ENCODE data around the gene SCOC. TPM values are rescaled to one million over a fixed set of nuclear protein-coding genes. Genes with fewer than 3 reads are reported as not detected.
"Not testable (repeated sequence)": the region's sequence is repeated elsewhere in the genome, so short reads cannot be mapped to it uniquely, and the experiment has no call there.

SCOC gene
- total RNA-seq, 2 donors from 2014 or later = 49.5 to 55.4 TPM

- DNase-seq = no peak
- intact Hi-C loops (cut with DNase I, micrococcal nuclease) = no loop called here
Measured at GRCh38 chr4:140357868-140358267, 15.6 kb upstream of the SCOC start.

DNA sequence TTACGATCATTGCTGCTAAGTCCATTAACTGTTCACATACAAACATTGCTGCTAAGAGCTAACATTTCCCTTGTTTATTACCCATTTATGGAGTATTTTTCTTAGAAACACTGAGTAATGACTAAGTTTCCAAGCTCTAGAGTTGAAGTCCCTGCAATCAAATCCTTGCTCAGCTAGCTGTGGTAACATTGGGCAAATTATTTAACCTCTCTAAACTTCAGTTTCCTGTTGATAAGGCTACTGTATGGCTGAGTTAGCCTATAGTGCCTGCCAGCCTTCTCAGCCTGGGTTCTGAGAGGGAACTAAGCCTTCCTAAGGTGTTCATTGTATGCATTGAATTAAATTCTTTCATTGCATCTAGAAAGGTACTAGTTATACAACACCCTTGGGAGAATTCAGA lies 15.2 kb upstream of the SCOC start:
- DNase-seq (no peak), ATAC-seq (no peak)
- intact Hi-C loops (cut with DNase I, micrococcal nuclease) = no loop called here

More at GRCh38 chr4:140357868-140358267, 15.6 kb upstream of the SCOC start:
- peak; percentile 63 for ATAC-seq

GRCh38 chr4:140359562-140360427 lies 13.7 kb upstream of the SCOC start:
- intact Hi-C loops (cut with DNase I, micrococcal nuclease) = loop anchor here in 1 of 2 donors (5.0 kb wide), 2 partner anchors 253 to 493 kb away; no protein-coding TSS in a partner anchor
- peak; percentile 67 for ATAC-seq

DNA sequence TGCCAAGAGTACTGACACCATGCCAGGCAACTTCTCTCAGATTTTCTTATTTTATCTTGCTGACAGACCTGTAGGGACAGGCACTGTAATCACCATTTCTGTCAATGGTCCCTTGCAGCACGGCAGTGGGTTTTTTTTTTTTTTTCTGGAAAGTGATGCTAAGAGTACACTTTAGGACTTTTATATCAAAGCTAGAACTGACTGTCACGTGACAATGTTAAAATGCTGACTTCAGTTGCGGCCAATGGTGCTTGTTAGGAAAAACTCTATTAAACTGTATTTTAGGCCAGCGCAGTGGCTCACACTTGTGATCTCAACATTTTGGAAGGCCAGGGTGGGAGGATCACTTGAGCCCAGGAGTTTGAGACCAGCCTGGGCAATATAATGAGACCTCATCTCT lies 12.3 kb upstream of the SCOC start:
- intact Hi-C loops (cut with DNase I, micrococcal nuclease) = loop anchor here in 1 of 2 donors (5.0 kb wide), 2 partner anchors 251 to 491 kb away; no protein-coding TSS in a partner anchor
- DNase-seq (no peak), ATAC-seq (no peak)

More at GRCh38 chr4:140359562-140360427, 13.7 kb upstream of the SCOC start:
- DNase-seq = peak; percentile 65 to 88

DNA sequence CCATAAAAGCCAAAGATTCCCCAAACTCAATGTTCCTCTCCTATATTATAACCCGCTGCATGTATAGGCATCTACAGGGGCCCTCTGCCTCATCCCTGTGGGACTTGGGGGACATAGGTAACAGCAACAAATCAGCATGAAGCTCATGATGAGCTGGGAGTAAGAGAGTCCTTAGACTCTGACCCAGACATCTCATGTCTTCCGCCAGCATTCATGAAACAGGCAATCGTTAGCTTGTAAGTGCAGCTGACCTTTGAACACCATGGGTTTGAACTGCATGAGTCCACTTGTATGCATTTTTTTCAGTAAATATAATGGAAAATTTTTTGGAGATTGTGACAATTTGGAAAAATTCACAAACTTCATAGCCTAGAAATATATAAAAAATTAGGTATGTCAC lies 10.4 kb upstream of the SCOC start:
- intact Hi-C loops (cut with DNase I, micrococcal nuclease) = loop anchor here in 1 of 2 donors (5.0 kb wide), 2 partner anchors 249 to 489 kb away; no protein-coding TSS in a partner anchor
- DNase-seq (peak in 1 of 2 donors; percentile 38), ATAC-seq (peak; percentile 90)

DNA sequence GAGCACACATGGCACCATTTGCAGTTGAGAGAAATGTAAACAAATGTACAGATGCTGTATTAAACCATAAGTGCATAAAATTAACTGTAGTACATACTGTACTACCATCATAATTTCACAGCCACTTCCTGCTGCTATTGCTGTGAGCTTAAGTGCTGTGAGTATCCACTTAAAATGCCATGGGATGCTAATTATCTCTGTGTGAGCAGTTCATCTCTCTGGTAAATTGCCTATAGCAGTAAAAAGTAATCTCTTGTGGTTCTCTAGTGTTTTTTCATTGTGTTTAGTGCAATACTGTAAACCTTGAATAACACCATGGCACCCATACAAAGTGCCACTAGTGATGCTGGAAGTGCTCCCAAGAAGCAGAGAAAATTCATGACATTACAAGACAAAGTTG lies 9.9 kb upstream of the SCOC start:
- DNase-seq (no peak), ATAC-seq (peak; percentile 75)
- intact Hi-C loops (cut with DNase I, micrococcal nuclease) = loop anchor here in 1 of 2 donors (5.0 kb wide), 2 partner anchors 249 to 489 kb away; no protein-coding TSS in a partner anchor

GRCh38 chr4:140367738-140368137 lies 5.7 kb upstream of the SCOC start:
- no peak for ATAC-seq
- intact Hi-C loops (cut with DNase I, micrococcal nuclease) = no loop called here

GRCh38 chr4:140368686-140369085 lies 4.8 kb upstream of the SCOC start:
- intact Hi-C loops (cut with DNase I, micrococcal nuclease) = no loop called here
- no peak for ATAC-seq
- no peak for DNase-seq

More at GRCh38 chr4:140367738-140368137, 5.7 kb upstream of the SCOC start:
- no peak for DNase-seq

DNA sequence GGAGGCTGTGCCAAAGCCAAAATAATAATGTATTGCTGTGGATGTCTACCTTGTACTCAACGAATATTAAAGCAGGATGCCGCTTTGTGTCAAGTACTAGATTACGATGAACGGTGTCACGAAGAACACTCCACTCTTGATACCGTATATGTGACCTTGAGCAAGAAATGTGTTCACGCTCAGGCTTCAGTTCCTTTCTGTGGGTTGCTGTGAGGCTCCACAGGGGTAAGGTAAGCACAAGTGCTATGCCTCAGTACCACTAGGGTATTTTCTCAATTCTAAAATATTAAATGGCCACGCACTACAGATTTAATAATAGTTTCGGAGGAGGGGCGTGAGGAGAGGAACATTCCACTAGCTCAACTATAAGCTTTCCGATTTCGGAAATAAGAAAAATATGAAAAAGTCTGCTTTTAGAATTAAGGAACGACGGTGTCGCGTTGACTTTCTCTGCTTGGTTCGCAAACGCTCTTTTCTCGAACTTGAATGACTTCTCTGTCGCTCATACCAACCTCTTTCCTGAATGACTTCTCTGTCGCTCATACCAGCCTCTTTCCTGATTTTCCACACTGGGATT lies 607 bp upstream of the SCOC start:
- intact Hi-C loops (cut with DNase I, micrococcal nuclease) = loop anchor here in 1 of 2 donors (10.0 kb wide), 1 partner anchor 382 kb away; the partner anchor contains the start of gene TBC1D9
- ATAC-seq (peak; percentile 24), DNase-seq (peak in 1 of 2 donors; percentile 15)

GRCh38 chr4:140374130-140374477 lies 658 bp downstream of the SCOC start:
- ATAC-seq = peak; percentile 14
- no peak for DNase-seq

GRCh38 chr4:140382732-140383131 lies 9.3 kb downstream of the SCOC start:
- intact Hi-C loops (cut with DNase I, micrococcal nuclease) = no loop called here
- DNase-seq = no peak
- ATAC-seq = no peak

More at GRCh38 chr4:140374130-140374477, 658 bp downstream of the SCOC start:
- intact Hi-C loops (cut with DNase I, micrococcal nuclease) = loop anchor here in 1 of 2 donors (10.0 kb wide), 1 partner anchor 381 kb away; the partner anchor contains the start of gene TBC1D9

GRCh38 chr4:140388015-140388414 lies 14.6 kb downstream of the SCOC start:
- DNase-seq = no peak
- intact Hi-C loops (cut with DNase I, micrococcal nuclease) = no loop called here
- no peak for ATAC-seq

- no peak for DNase-seq
- intact Hi-C loops (cut with DNase I, micrococcal nuclease) = no loop called here
- ATAC-seq = no peak
Measured at GRCh38 chr4:140395668-140396067, 22.2 kb downstream of the SCOC start.

- intact Hi-C loops (cut with DNase I, micrococcal nuclease) = no loop called here
- DNase-seq (no peak), ATAC-seq (no peak)
Measured at GRCh38 chr4:140400111-140400510, 26.7 kb downstream of the SCOC start.

- DNase-seq (no peak), ATAC-seq (no peak)
- intact Hi-C loops (cut with DNase I, micrococcal nuclease) = no loop called here
Measured at GRCh38 chr4:140406292-140406691, 32.8 kb downstream of the SCOC start.

DNA sequence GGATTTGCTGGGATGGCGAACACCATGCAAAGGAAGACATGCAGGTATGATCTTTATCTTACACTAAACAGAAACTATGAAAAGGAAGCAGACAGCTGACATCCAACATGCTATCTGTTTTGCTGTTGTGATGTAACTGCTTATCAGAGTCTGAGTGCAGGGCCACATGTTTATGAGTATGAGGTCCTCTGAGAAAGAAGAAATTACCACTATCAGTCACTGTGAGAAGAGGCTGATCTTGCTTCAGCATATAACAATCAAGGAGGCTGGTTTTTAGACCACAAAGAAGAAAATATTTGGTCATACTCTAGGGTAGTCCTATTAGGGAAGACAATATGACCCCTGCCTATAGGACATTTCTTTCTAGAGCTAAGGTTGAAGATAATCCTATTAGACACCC lies 35.5 kb downstream of the SCOC start:
- ATAC-seq = no peak
- intact Hi-C loops (cut with DNase I, micrococcal nuclease) = no loop called here
- no peak for DNase-seq

DNA sequence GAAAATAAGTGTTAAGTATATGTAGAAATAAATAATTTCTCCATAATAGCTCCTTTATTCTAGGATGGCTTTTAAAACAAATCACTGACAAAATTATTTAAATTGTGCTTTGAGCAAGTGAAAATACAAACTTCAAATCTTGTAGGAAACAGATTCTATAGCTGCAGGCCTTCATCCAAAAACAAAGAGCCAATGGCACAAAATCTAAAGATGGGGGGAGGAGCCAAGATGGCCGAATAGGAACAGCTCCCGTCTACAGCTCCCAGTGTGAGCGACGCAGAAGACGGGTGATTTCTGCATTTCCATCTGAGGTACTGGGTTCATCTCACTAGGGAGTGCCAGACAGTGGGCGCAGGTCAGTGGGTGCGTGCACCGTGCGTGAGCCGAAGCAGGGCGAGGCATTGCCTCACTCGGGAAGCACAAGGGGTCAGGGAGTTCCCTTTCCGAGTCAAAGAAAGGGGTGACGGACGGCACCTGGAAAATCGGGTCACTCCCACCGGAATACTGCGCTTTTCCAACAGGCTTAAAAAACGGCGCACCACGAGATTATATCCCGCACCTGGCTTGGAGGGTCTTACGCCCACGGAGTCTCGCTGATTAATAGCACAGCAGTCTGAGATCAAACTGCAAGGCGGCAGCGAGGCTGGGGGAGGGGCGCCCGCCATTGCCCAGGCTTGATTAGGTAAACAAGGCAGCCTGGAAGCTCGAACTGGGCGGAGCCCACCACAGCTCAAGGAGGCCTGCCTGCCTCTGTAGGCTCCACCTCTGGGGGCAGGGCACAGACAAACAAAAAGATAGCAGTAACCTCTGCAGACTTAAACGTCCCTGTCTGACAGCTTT lies 39.9 kb downstream of the SCOC start:
- intact Hi-C loops (cut with DNase I, micrococcal nuclease); DNase-seq; ATAC-seq: not testable (repeated sequence)

- intact Hi-C loops (cut with DNase I, micrococcal nuclease) = no loop called here
- ATAC-seq (no peak), DNase-seq (no peak)
Measured at GRCh38 chr4:140423106-140423505, 49.7 kb downstream of the SCOC start.

GRCh38 chr4:140426610-140427105 lies 53.2 kb downstream of the SCOC start:
- no peak for DNase-seq
- no peak for ATAC-seq
- intact Hi-C loops (cut with DNase I, micrococcal nuclease) = no loop called here

Data from left colon (tissue), 2 donors.